Activated CD4-positive, alpha-beta memory T cell treated with anti-CD3 and anti-CD28 coated beads, Interleukin-2, amount 10 ng/mL, durations not matched to agents 7 days and 5 days (primary cell): Measurements from ENCODE around the gene POLR2J3. TPM values are rescaled to one million over a fixed set of nuclear protein-coding genes. Genes with fewer than 3 reads are reported as not detected.
"Not testable (repeated sequence)": the region's sequence is repeated elsewhere in the genome, so short reads cannot be mapped to it uniquely, and the experiment has no call there.

Source experiments
- CTCF ChIA-PET: fragments of 350-600 bp; sonication (Branson Sonifier 250); formaldehyde crosslinking; loops from one replicate; lab custom pipeline; 2021; ENCODE audit warnings: antibody characterized with exemption, inconsistent platforms; lab: Charles Lee
- POLR2A ChIA-PET: fragments of 350-600 bp; sonication (Branson Sonifier 250); formaldehyde crosslinking; loops from one replicate; lab custom pipeline; 2021; ENCODE audit warnings: antibody characterized with exemption; lab: Charles Lee
- DNase-seq: peaks from one replicate; pipeline ENCODE4 v3.0.0-alpha.2; 2020
- H3K27ac Mint-ChIP-seq: one replicate; pipeline ENCODE4 v1.8.0; 2021; ENCODE audit warnings: mild to moderate bottlenecking, mixed read lengths
- H3K27me3 Mint-ChIP-seq: one replicate; pipeline ENCODE4 v1.8.0; 2021; ENCODE audit warnings: mixed read lengths
- H3K36me3 Mint-ChIP-seq: one replicate; pipeline ENCODE4 v1.8.0; 2021; ENCODE audit warnings: low read depth, mixed read lengths
- H3K4me1 Mint-ChIP-seq: one replicate; pipeline ENCODE4 v1.8.0; 2021; ENCODE audit warnings: mixed read lengths
- H3K4me3 Mint-ChIP-seq: one replicate; pipeline ENCODE4 v1.8.0; 2021; ENCODE audit warnings: mild to moderate bottlenecking, mixed read lengths
- H3K9me3 Mint-ChIP-seq: one replicate; pipeline ENCODE4 v1.8.0; 2021; ENCODE audit warnings: mixed read lengths
- total RNA-seq, 2 experiments: library from RNA; stranded (reverse); gene quantifications; one replicate each; pipeline ENCODE4 v1.2.3, GENCODE V29; 2021

The POLR2J3 gene
- total RNA-seq, 2 experiments from 2014 or later = 24.9 to 25.0 TPM

- H3K9me3 Mint-ChIP-seq, H3K4me1 Mint-ChIP-seq, CTCF ChIA-PET, H3K4me3 Mint-ChIP-seq, H3K36me3 Mint-ChIP-seq, H3K27ac Mint-ChIP-seq, DNase-seq, H3K27me3 Mint-ChIP-seq, POLR2A ChIA-PET: not testable (repeated sequence)
These were observed 45.2 kb downstream of the POLR2J3 start for GRCh38 chr7:102527182-102527581.

GRCh38 chr7:102524803-102525202 lies 47.6 kb downstream of the POLR2J3 start:
- POLR2A ChIA-PET, H3K4me3 Mint-ChIP-seq, H3K27ac Mint-ChIP-seq, H3K9me3 Mint-ChIP-seq, H3K4me1 Mint-ChIP-seq, H3K36me3 Mint-ChIP-seq, DNase-seq, H3K27me3 Mint-ChIP-seq, CTCF ChIA-PET: not testable (repeated sequence)

- POLR2A ChIA-PET, CTCF ChIA-PET, H3K4me3 Mint-ChIP-seq, H3K36me3 Mint-ChIP-seq, H3K27ac Mint-ChIP-seq, H3K9me3 Mint-ChIP-seq, H3K4me1 Mint-ChIP-seq, DNase-seq, H3K27me3 Mint-ChIP-seq: not testable (repeated sequence)
These were observed 51.6 kb downstream of the POLR2J3 start for GRCh38 chr7:102520797-102521196.

GRCh38 chr7:102517550-102518147 lies 54.7 kb downstream of the POLR2J3 start, which contains the start of gene RASA4B:
TSS of gene RASA4B (minus strand) at chr7:102517777. CDS start at chr7:102517710, 67 bp downstream.
- H3K4me3 Mint-ChIP-seq, H3K4me1 Mint-ChIP-seq, CTCF ChIA-PET, H3K27ac Mint-ChIP-seq, H3K27me3 Mint-ChIP-seq, H3K9me3 Mint-ChIP-seq, POLR2A ChIA-PET, H3K36me3 Mint-ChIP-seq: not testable (repeated sequence)
- peak; percentile 18 for DNase-seq

Other genes starting within 250 kb of the POLR2J3 start
- gene SPDYE6, start 216.1 kb downstream of the POLR2J3 start, total RNA-seq = under 1 TPM in 1 of 2 experiments, not detected in 1; 0.13 TPM
- gene PRKRIP1, start 176.2 kb downstream of the POLR2J3 start, total RNA-seq = 10 to 100 TPM; 27.2 to 28.3 TPM
- gene ORAI2, start 139.0 kb downstream of the POLR2J3 start, total RNA-seq = 10 to 100 TPM; 59.5 to 61.9 TPM
- gene ALKBH4, start 107.7 kb downstream of the POLR2J3 start, total RNA-seq = 10 to 100 TPM in 1 of 2 experiments, 1 to 10 TPM in 1; 9.4 to 10.4 TPM
- gene LRWD1, start 107.6 kb downstream of the POLR2J3 start, total RNA-seq = 10 to 100 TPM; 19.5 to 19.8 TPM
- gene POLR2J, start 93.7 kb downstream of the POLR2J3 start, total RNA-seq = 10 to 100 TPM; 41.7 to 46.5 TPM
- gene RASA4B, start 54.8 kb downstream of the POLR2J3 start, total RNA-seq = 1 to 10 TPM; 8.7 to 9.6 TPM
- gene UPK3BL2, start 28.9 kb downstream of the POLR2J3 start, total RNA-seq = 10 to 100 TPM; 13.2 to 14.0 TPM
- gene SPDYE2, start 21.4 kb downstream of the POLR2J3 start, total RNA-seq = under 1 TPM in 1 of 2 experiments, not detected in 1; 0.15 TPM
- gene RASA4, start 44.2 kb upstream of the POLR2J3 start, total RNA-seq = 10 to 100 TPM; 26.6 to 27.8 TPM
- 10 to 100 TPM; 12.2 to 13.9 TPM for gene UPK3BL1, start 70.2 kb upstream of the POLR2J3 start, total RNA-seq
- gene SPDYE2B, start 77.7 kb upstream of the POLR2J3 start, total RNA-seq = under 1 TPM in 1 of 2 experiments, not detected in 1; 0.15 TPM
- gene POLR2J2, start 99.1 kb upstream of the POLR2J3 start, total RNA-seq = 1 to 10 TPM; 8.4 to 8.8 TPM
- 1 to 10 TPM; 6.1 to 7.2 TPM for gene FAM185A, start 176.4 kb upstream of the POLR2J3 start, total RNA-seq